HEK293T (cell line): ENCODE data around the gene SMARCC1.

ENCODE experiments used
- BHLHE40 ChIP-seq: fragments of 450-650 bp; IDR thresholded peaks from 2 replicates; pipeline ENCODE4 v1.6.1; 2016; ENCODE audit warnings: mild to moderate bottlenecking, moderate library complexity, borderline replicate concordance
- CTBP1 ChIP-seq: fragments of 450-650 bp; IDR thresholded peaks from 2 replicates; pipeline ENCODE4 v1.6.1; 2016; ENCODE audit warnings: borderline replicate concordance
- ELF4 ChIP-seq: fragments of 450-650 bp; IDR thresholded peaks from 2 replicates; pipeline ENCODE4 v1.6.1; 2017; ENCODE audit warnings: antibody characterized with exemption
- FOXA1 ChIP-seq: fragments of 450-650 bp; IDR thresholded peaks from 2 replicates; pipeline ENCODE4 v1.6.1; 2016; ENCODE audit warnings: mild to moderate bottlenecking
- FOXK2 ChIP-seq: fragments of 450-650 bp; IDR thresholded peaks from 2 replicates; pipeline ENCODE4 v1.6.1; 2016; ENCODE audit warnings: mild to moderate bottlenecking
- LEF1 ChIP-seq: fragments of 450-650 bp; IDR thresholded peaks from 2 replicates; pipeline ENCODE4 v1.6.1; 2017; ENCODE audit warnings: mild to moderate bottlenecking, borderline replicate concordance
- NFRKB ChIP-seq: fragments of 450-650 bp; IDR thresholded peaks from 2 replicates; pipeline ENCODE4 v1.6.1; 2016; ENCODE audit warnings: mild to moderate bottlenecking, moderate library complexity
- SP1 ChIP-seq: fragments of 450-650 bp; IDR thresholded peaks from 2 replicates; pipeline ENCODE4 v1.6.1; 2017
- SUZ12 ChIP-seq: fragments of 450-650 bp; IDR thresholded peaks from 2 replicates; pipeline ENCODE4 v1.6.1; 2016; ENCODE audit warnings: mild to moderate bottlenecking
- ZNF384 ChIP-seq: fragments of 450-650 bp; IDR thresholded peaks from 2 replicates; pipeline ENCODE4 v1.6.1; 2016
- TF ChIP-seq, protein P1 (sequence below): fragments of 450-650 bp; IDR thresholded peaks from 2 replicates; pipeline ENCODE4 v1.6.1; 2016

DNA sequence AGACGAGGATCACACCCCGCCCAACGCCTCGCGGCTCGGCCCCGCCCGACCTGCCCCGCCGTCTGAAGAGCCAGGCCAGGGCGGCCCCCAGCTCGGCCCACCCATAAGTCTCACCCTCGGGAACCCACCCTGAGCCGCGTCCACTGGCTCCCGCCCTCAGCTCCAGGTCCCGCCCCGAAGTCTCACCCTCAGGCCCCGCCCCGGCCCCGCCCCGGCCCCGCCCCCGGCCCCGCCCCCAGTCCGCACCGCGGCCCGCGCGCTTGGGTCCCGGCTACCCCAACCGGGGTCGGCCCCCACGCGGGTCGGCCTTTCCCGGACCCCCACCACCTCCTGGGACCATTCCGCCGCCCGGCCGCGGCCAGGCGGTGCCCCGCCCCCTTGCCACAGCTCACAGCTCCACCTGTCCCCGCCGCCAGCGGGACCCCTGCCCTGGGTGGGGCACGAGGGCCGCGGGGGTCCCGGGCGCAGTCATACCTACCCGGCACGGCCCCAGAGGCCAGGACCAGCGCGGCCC is 203.5 kb downstream of the SMARCC1 start:
- TF ChIP-seq, protein P1, sequence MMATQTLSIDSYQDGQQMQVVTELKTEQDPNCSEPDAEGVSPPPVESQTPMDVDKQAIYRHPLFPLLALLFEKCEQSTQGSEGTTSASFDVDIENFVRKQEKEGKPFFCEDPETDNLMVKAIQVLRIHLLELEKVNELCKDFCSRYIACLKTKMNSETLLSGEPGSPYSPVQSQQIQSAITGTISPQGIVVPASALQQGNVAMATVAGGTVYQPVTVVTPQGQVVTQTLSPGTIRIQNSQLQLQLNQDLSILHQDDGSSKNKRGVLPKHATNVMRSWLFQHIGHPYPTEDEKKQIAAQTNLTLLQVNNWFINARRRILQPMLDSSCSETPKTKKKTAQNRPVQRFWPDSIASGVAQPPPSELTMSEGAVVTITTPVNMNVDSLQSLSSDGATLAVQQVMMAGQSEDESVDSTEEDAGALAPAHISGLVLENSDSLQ = no peak
- TF ChIP-seq FOXK2 (no peak), FOXA1 (no peak), ELF4 (no peak), BHLHE40 (no peak), LEF1 (no peak), SP1 (no peak), NFRKB (no peak), SUZ12 (no peak), CTBP1 (no peak), ZNF384 (no peak)
